Smooth muscle cell of the brain vasculature (primary cell): ENCODE results near the gene EDC3.

Experiments
- DNase-seq: peaks from one replicate; pipeline ENCODE4 v3.0.0-alpha.2; 2012; ENCODE audit warnings: low read depth, low spot score

EDC3 gene

GRCh38 chr15:74624020-74624602 lies 71.7 kb downstream of the EDC3 start:
- DNase-seq: no peak

GRCh38 chr15:74622758-74623157 lies 73.1 kb downstream of the EDC3 start:
- no peak for DNase-seq

- DNase-seq: no peak
Observed at GRCh38 chr15:74621936-74622335, 73.9 kb downstream of the EDC3 start.

GRCh38 chr15:74621546-74621920 lies 74.3 kb downstream of the EDC3 start:
- no peak for DNase-seq

- peak; percentile 26 for DNase-seq
Observed at GRCh38 chr15:74620636-74621545, 74.9 kb downstream of the EDC3 start.

- no peak for DNase-seq
Observed at GRCh38 chr15:74619916-74620635, 75.7 kb downstream of the EDC3 start.

GRCh38 chr15:74618841-74619596 lies 76.8 kb downstream of the EDC3 start:
- DNase-seq: no peak

- no peak for DNase-seq
Observed at GRCh38 chr15:74616996-74617395, 78.8 kb downstream of the EDC3 start.

- no peak for DNase-seq
Observed at GRCh38 chr15:74616366-74616939, 79.4 kb downstream of the EDC3 start.

GRCh38 chr15:74615508-74616365 lies 80.1 kb downstream of the EDC3 start, which contains the start of gene CLK3:
Gene CLK3 (plus strand): TSS chr15:74615836. CDS start chr15:74619197, 3,361 bp downstream.
- peak; percentile 66 for DNase-seq

- DNase-seq: peak; percentile 20
Observed at GRCh38 chr15:74614744-74615507, 80.9 kb downstream of the EDC3 start.

GRCh38 chr15:74613953-74614743 lies 81.7 kb downstream of the EDC3 start:
- peak; percentile 31 for DNase-seq

- no peak for DNase-seq
Observed at GRCh38 chr15:74613089-74613952, 82.5 kb downstream of the EDC3 start.

- DNase-seq: no peak
Observed at GRCh38 chr15:74612677-74613076, 83.1 kb downstream of the EDC3 start.

GRCh38 chr15:74611834-74612233 lies 84.0 kb downstream of the EDC3 start:
- no peak for DNase-seq

- no peak for DNase-seq
Observed at GRCh38 chr15:74611341-74611740, 84.5 kb downstream of the EDC3 start.

- no peak for DNase-seq
Observed at GRCh38 chr15:74610302-74610951, 85.4 kb downstream of the EDC3 start.
